Pons (tissue), 1 donor: ENCODE results near the gene ANKS6.

ENCODE experiments used
- DNase-seq: peaks from one replicate; pipeline ENCODE4 v3.0.0-alpha.2; 2016; ENCODE audit warnings: low spot score

Gene ANKS6

DNA sequence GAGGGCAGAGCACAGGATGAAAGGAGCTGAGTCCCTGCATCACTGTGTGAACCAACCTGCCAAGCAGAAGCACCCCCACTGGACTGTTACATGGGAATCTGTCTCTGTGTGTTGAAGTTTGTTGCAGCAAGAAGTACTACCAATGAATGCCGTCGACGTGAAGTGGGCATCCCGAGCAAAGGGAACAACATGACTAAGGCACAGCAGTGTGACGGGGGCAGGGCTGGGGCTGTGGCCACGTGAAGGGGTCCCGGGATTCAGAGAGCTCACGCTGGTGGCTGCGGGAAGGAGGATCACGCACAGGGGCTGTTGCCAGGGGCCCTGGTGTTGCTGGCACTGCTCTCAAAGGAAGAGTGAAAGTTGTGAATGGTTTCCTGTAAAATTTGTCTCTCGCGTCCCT lies 60.1 kb downstream of the ANKS6 start:
- DNase-seq, result no peak

DNA sequence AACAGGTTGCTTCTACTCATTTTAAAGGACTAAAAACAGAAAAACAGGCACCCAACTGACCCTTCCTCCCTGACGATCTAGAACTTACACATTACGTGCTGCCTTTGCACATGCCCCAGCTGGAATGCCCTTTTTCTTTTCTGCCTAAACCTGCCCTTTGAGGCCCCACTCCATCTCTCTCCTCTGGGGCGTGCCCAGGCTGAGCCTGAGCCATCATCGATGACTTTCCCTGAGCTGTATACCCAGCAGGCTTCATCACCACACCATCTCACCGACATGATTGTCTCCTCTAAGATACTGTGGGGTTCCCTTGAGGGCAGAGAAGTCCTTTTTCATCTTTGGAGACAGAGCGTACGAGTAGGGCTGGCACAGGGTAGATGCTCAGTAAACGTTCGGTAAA lies 63.6 kb downstream of the ANKS6 start:
- no peak for DNase-seq

DNA sequence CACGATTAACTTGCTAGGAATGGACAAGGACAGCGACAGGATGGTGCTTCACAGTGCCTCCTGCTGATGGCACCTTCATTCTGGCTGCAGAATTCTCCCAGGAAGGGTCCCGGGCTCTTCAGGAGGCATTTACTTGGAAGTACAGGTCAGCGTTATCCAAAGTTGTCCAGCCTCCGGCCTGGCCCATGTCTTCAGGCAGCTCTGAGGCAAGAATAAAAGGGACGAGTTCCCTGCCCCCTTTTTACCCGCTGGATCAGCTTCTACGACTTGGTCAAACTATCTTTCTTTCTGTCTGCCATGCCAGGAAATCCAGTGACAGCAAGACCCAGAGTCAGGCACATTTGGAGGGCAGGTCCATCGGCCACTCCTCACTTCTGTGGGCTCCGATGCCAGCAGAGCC lies 64.3 kb downstream of the ANKS6 start:
- no peak for DNase-seq

DNA sequence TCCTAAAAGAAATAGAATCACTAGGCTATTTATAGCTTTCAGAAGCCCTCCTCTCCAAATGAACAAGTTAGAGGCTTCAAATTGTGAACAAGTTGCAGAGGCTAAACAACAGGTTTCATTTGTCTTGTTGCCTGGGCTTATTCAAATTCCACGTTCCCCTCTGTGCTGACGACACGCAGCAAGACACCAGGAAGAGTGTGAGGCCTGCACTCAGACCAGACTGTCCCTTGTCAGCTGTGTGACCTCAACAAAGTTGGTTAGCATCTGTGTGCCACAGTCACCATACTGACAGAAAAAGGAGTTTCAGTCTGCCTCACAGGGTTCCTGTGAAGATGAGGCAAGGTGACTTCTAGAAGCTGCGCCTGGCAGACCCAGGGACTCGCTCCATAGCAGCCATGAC lies 65.5 kb downstream of the ANKS6 start:
- DNase-seq, result no peak

DNA sequence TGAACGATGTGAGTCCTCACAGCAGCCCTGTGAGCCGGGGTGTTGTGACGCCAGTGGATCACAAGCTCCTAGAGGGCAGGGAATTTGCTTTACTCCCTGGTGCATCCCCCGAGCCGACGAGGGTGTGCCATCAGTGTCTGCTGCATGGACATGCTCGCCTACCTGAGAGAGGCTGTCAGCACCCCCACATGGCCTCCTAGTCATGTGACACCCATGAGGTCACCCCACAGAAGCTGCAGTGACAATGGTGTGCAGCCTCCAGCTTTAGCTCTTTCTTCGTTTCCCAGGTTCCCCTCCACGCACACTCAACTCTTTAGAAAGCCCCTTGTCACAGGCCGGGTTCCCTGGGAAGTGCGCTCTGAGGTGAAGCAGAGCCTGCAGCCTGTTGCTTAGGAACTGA lies 67.9 kb downstream of the ANKS6 start:
- DNase-seq, result no peak

DNA sequence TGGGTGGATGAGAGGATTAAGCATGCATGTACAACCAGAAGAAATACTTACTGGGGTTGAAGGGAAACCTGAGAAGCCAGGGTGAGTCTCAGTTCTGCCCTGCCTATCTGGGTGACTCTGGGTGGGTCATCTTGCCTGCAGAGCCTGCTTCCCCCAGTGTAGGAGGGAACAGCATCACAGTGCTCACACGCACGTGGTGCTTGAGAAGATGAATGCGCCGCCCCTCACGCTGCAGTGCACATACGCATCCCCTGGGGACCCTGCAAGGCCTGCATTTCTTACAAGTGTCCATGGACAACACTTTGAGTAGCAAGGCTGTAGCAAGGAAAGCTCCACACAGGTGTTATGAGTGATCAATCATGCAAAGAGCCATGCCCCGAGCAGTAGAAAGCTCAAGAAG lies 68.9 kb downstream of the ANKS6 start:
- DNase-seq, result no peak

DNA sequence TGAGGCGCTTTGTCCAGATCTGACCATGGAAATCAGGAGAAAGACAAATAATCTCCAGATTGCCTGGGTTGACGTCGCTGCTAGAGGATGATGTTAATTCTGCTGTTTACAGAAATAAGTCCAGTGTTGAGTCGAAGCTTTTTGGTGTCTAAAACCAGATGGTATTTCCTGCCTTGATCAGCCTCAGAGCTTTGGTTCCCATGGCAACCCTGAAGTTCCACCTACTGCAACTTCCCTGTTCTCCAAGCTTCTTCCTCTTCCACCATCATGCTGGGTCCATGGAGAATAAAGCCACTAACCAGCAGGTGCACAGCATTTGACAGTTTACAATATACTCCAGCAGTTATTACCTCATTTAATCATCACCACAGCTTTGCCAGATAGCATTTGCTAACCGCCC lies 69.6 kb downstream of the ANKS6 start:
- DNase-seq, result peak; percentile 67

DNA sequence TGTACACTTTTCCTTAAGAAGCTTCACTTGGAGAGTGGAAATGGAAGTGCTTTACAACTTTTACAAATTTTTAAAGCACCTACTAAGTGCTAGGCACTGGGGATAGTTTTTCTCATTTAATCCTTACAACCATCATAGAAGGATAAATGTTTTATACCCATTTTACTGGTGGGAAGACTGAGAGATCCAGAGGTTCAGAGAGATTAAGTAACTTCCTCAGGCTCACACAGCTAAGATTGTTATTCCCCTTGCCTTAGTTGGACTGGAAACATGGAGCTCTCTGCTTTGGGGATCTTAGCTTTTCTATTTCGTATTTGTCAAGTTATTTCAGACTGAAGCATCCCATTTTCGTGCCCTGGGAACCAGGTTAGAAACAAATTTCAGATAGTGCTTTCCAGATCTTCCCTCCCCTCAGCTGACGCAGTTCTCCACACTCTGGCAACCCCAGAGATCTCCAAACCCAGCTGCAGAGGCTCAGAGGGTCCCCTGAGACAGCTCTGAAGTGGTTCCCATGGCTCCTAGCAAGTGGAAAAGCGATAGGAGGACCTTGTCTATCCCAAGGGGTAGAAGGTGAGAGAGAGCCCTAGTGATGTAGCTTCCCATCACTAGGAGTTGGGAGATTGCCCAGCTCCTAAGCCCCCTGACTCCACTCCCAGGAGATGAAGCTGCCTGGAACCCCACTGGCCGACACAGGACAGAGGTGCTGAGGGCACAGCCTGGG lies 71.4 kb downstream of the ANKS6 start:
- DNase-seq, result no peak

DNA sequence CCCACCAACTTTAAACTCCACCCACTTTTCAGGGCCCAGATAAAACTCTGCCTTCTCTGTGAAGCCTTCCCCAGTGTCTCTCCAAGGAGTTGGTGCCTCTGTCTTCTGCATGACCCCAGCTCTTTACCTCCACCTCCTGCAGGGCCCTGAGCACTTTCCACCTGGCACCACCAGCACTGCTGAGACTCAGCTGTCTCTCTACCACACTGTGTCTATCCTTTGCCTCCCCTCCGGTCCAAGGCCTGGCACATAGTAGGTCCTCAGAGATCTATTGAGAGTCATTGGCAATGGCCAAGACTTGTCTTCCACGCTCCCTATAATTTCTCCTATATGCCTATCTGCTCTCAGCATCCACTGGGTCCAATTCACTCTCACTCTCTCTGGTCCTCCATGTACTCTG lies 74.7 kb downstream of the ANKS6 start:
- no peak for DNase-seq

DNA sequence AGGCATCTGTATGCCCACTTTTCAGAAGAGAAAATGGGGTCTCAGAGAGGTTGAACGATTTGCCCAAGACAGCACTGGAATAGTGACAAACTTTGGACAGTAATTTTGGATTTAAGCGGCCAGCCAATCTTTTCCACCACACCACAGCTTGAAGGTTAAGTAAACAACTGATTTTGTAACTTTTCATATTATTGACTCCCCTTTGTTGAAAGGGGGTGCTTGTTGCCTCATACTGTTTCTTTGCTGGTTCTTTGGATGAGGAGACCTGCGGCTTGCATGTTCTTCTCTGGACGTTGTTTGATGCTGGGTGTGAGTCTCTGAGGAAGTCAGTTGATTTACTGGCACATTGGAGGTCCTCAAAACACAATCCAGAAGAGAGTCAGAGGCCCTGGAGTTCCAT lies 76.0 kb downstream of the ANKS6 start:
- DNase-seq, result no peak

DNA sequence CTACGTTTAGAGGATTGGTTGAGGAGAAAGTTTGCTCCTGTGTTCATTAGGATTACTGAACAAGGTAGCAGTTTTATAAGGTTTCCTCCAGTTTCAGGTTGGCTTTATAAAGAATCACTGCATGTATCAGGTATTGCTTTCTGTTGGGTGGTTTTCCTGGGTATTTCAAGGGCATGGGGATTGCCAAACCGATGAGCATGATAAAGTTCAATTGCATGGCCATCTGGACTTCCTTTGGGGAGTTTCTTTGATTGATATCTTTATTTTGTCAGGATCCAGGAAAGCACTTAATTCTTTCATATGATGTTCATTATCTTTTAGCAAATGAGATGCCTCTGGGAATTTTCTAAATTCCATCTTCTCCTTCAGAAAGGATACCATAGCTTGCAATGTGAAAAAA lies 77.3 kb downstream of the ANKS6 start:
- DNase-seq, result no peak

DNA sequence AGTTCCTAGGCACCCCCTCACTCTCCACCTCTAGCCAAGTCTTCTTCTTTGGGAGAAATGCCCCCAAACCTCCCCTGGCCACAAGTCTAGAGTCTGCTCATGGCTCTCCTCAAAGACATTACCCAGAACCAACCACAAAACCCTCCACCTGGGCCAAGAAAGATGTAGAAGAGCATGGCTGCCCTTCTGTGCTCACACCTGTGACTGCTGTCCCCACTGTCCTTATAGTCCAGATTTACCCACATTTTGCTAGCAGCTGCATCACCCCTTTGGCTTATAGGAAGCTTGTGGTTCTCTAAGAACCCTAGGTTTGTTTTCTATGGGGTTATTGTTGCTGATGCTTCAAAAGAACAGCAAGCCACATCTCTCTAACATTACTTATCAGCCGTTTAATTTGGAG lies 81.5 kb downstream of the ANKS6 start:
- DNase-seq, result no peak

DNA sequence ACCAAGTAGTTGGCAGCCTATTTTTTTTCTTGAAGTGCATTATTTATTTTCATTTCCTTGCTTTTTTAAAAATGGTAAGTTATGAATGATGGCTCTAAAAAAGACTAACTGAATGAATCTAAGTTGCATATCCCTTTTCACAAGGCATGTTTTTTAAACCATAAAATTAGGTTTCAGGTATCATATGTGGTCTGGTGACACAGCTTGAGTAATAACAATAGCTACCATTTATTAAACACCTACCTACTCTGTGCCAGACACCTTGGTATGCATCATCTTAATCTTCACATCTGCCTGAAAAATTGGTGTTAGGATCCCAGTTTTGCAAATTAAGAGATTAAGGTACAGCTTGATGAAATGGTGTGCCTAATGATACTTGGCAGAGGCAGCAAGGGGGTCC lies 83.4 kb downstream of the ANKS6 start:
- DNase-seq, result no peak

DNA sequence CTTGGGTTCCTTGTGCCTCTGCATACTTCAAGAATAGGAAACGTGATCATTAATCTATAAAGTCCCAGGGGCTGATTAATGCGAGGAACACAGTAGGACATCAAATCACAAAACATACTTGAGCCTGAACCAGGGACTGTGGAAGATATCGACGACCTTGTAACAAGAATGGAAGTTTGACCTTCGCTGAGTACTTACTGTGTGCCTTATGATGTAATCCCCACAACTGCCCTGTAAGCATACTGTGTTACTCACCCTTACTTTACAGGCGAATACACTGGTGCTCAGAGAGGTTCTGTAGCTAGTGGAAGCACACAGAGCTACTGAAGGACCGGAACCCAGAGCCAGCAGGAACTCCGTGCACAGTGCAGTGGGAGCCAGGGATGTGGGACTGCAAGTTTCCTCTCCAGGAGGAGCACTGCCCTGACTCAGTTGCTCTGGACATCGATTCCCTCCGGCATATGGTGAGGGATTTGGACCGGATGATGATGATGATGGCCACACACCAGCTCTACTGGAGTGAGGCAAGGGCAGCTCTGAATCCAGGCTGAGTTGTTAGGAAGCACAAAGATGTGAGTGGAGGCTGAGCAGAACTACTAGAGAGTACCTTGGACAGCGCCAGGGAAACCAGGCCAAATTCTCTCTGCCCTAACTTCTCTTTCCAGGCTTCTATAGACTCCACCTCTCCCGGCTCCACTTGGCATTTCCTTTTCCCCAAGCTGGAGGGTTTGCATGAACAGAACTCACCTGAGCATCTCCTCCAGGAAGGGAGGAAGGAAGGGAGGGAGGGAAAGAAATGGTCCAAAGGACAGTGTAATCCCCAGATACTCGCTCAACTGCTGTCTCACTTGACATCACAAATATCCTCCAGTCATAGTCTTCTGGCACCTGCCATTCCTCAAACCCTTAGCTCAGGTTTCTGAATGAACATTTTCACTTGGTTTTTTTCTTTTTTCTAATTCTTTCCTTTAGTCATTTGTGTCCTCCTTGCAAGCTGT lies 86.1 kb downstream of the ANKS6 start:
- DNase-seq, result no peak

DNA sequence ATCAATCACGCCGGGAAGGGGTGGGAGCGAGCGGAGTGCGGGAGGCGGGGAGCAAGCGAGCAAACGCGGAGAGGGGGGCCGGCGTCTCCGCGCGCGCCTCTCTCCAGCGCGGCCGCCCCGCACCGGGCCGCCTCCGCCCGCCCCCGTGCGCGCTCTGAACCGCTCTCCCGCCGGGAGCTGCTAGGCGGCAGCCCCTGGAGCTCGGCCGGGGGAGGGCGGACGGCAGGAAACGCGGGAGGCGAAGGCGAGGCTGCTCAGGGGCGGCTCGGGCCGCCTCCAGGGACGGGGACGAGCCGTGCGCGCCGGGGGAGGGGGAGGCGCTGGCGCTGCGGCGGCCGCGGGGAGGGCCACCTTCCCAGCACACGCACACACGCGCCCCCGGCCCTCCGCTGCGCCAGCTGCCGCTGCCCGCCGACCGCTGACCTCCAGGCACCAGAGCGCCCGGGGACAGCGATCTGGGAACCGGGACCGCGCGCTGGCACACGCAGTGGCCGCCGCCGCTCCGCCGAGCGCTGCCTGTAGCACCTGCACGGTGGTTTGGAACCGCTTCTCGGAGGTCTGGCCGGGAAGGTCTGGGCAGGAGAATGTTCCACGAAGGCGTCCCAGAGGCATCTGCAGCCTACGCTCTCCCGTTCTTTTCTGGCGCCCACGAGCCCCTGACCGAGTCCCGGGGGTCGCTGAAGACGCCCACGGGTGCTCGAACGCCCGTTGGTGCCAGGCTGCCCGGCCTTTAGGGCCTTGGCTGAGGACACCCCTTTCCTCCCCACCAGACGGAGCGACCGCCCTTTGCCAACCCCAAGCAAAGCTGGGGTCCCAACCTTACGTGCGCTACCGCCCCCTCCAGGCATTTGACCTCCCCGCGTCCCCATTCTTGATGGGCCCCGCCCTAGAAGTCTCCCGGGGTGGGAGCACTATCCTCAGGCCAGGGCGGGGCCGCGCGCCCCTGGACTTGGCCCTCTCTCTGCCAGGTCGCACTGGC lies 87.1 kb downstream of the ANKS6 start, which contains the start of gene GABBR2:
GABBR2 (minus strand) TSS at position 3 of the 979 bp plus-strand sequence. CDS start 198 bp downstream, outside the sequence.
- DNase-seq, result no peak

DNA sequence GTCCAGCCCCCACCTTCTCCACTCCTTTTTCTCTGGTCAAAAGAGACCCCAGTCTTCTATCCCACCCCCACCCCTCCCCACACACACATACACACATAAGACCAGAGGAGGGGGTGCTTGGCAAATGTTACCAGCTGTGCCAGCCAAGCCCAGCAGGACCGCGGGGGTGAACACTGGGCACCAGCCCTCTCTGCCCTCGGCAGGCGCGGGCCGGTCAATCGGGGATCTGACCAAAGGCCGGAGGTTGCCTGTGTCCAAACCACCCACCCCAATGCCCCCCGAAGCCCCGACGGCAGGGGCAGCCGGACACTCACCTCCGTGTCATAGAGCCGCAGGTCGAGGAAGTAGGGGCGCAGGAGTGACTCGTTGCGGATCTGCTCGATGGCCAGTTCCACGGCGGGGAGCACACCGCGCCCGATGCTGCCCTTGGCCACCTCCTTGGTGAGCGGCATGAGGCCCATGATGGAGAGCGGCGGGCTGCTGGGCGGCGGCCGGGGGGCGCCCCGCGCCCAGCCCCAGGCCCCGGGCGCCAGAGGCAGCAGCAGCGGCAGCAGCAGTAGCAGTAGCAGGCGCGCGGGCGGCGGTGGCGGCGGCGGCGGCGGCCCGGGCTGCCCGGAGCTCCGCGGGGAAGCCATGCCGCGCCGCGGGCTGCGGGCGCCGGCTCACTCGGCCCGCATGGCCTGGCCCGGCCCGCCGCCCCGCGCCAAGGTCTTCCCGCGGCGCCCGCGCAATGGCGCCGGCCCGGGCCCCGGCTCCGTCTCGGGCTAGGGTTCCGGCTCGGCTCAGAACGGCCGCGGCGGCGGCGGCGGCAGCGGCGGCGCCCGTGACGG lies 88.0 kb downstream of the ANKS6 start:
- no peak for DNase-seq

DNA sequence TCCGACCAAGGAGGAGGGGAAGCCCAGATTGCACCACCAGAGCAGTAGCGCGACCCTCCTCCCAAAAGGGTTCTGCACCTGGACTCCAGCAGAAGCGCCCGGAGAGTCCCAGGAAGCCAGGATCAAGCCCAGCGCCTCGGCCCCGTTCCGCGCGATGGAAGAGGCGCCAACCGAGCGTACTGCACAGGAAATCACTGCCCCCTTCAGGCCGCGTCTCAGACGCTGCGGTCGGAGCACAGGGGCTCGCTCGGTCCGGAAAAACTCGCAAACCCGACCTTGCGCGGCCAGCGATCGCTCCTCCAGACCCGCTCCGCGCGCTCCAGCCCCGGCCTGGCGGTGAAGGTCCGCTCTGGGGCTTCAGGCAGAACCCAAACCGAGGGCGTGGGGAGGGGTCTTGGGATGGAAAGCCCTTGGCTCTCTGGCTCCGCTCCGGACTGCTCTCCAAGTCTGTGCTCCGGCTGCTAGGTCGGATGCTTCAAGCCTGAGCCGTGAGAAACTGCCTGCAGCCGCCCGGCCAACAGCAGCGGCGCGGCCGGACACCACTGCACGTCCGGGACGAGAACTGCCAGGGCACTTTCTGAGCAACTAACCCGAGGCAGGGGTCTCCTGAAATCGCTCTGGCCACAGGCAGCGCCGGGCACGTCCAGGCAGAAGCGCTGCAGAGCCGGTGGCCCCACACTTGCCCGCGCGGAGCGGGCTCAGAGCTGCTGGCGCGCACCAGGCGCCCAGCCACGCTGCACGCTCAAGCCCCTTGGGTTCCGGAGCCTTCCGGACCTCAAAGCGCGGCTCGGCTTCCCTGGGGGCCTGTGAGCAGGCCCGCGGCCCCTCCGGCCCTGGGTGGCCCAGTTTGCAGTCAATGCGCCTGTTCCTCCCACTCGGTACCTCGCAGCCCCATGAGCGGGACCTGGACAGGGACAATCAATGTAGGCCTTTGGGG lies 88.9 kb downstream of the ANKS6 start:
- DNase-seq, result no peak

DNA sequence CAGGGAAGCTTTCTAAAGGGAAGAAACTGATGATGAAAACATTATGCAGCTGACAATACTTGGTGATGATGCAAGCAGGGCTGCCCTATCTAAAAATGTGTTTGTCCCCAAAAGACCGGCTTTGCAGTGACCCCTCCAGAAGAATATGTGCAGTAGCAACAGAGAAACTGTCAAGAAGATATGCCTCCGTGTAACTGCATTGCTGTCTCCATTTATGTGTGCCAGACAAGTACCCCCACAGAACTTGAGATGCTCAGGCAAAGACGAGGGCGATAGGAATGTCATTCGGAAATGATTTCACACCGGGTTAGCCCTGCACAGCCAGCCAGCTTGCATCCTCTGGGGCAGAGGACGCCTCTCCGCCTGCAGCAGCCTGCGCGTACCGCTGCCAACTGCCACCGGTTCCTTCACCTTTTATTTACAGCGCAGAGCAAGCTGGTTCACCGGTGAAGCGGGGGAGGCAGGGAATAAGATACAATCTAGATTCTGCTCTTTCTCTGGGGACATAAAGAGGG lies 89.6 kb downstream of the ANKS6 start:
- no peak for DNase-seq

DNA sequence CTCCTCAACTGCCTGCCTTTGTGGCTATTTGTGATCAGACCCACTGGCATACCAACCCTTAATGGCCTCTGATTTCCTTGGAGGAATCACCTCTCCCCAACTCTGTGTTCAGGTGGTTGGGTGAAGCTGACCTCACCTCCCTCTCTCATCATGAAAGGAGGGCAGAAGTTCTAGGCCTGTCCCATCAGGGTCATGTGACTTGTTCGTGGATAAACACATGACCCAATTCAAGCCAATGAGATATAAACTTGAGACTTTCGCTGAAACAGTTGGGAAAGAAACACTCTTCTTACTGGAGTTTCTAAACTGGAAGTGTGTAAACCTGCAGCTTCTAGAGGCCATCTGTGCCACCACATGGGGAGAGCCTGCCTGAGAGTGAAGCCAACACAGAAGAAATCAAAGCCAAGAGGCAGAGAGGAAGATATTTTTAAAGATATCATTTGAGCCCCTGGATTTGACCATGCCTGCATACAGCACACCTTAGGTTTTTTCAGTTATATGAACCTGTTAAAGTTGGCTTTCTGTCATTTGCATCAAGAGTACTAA lies 93.4 kb downstream of the ANKS6 start:
- DNase-seq, result no peak
